ENCODE measurements around the gene INTS11. TPM values are rescaled to one million over a fixed set of nuclear protein-coding genes. Genes with fewer than 3 reads are reported as not detected.

INTS11 gene
- total and polyA plus RNA-seq, 9 of the 15 experiments (the other 6 are each of a cell fraction or from before 2014, with no cell fraction given): 3.6 to 183 (median 110) TPM

GRCh38 chr1:1344655-1345361, 20.3 kb upstream of the INTS11 start (continued):
- TF ChIP-seq MIER1 (IDR thresholded peaks at IDR 0.05; ENCODE audit: low read depth) (no peak), GTF2B (IDR thresholded peaks at IDR 0.05; ENCODE audit: extremely low read depth, insufficient read length) (no peak), ETV1 (tag; conservative IDR thresholded peaks at IDR 0.05; ENCODE audit: low read depth) (no peak), GTF2A2 (tag; IDR thresholded peaks at IDR 0.05) (no peak), SIN3A (IDR thresholded peaks at IDR 0.05; ENCODE audit: borderline replicate concordance in 2 of 2, control insufficient read depth in 1 of 2, low read depth in 2 of 2, low read length in 2 of 2) (no peak), CBX5 (IDR thresholded peaks at IDR 0.05; ENCODE audit: borderline replicate concordance, low read depth) (no peak), ZEB2 (IDR thresholded peaks at IDR 0.05) (peak; percentile 28; the same call in 1 of the 2 replicates)
- TF ChIP-seq, protein P1, sequence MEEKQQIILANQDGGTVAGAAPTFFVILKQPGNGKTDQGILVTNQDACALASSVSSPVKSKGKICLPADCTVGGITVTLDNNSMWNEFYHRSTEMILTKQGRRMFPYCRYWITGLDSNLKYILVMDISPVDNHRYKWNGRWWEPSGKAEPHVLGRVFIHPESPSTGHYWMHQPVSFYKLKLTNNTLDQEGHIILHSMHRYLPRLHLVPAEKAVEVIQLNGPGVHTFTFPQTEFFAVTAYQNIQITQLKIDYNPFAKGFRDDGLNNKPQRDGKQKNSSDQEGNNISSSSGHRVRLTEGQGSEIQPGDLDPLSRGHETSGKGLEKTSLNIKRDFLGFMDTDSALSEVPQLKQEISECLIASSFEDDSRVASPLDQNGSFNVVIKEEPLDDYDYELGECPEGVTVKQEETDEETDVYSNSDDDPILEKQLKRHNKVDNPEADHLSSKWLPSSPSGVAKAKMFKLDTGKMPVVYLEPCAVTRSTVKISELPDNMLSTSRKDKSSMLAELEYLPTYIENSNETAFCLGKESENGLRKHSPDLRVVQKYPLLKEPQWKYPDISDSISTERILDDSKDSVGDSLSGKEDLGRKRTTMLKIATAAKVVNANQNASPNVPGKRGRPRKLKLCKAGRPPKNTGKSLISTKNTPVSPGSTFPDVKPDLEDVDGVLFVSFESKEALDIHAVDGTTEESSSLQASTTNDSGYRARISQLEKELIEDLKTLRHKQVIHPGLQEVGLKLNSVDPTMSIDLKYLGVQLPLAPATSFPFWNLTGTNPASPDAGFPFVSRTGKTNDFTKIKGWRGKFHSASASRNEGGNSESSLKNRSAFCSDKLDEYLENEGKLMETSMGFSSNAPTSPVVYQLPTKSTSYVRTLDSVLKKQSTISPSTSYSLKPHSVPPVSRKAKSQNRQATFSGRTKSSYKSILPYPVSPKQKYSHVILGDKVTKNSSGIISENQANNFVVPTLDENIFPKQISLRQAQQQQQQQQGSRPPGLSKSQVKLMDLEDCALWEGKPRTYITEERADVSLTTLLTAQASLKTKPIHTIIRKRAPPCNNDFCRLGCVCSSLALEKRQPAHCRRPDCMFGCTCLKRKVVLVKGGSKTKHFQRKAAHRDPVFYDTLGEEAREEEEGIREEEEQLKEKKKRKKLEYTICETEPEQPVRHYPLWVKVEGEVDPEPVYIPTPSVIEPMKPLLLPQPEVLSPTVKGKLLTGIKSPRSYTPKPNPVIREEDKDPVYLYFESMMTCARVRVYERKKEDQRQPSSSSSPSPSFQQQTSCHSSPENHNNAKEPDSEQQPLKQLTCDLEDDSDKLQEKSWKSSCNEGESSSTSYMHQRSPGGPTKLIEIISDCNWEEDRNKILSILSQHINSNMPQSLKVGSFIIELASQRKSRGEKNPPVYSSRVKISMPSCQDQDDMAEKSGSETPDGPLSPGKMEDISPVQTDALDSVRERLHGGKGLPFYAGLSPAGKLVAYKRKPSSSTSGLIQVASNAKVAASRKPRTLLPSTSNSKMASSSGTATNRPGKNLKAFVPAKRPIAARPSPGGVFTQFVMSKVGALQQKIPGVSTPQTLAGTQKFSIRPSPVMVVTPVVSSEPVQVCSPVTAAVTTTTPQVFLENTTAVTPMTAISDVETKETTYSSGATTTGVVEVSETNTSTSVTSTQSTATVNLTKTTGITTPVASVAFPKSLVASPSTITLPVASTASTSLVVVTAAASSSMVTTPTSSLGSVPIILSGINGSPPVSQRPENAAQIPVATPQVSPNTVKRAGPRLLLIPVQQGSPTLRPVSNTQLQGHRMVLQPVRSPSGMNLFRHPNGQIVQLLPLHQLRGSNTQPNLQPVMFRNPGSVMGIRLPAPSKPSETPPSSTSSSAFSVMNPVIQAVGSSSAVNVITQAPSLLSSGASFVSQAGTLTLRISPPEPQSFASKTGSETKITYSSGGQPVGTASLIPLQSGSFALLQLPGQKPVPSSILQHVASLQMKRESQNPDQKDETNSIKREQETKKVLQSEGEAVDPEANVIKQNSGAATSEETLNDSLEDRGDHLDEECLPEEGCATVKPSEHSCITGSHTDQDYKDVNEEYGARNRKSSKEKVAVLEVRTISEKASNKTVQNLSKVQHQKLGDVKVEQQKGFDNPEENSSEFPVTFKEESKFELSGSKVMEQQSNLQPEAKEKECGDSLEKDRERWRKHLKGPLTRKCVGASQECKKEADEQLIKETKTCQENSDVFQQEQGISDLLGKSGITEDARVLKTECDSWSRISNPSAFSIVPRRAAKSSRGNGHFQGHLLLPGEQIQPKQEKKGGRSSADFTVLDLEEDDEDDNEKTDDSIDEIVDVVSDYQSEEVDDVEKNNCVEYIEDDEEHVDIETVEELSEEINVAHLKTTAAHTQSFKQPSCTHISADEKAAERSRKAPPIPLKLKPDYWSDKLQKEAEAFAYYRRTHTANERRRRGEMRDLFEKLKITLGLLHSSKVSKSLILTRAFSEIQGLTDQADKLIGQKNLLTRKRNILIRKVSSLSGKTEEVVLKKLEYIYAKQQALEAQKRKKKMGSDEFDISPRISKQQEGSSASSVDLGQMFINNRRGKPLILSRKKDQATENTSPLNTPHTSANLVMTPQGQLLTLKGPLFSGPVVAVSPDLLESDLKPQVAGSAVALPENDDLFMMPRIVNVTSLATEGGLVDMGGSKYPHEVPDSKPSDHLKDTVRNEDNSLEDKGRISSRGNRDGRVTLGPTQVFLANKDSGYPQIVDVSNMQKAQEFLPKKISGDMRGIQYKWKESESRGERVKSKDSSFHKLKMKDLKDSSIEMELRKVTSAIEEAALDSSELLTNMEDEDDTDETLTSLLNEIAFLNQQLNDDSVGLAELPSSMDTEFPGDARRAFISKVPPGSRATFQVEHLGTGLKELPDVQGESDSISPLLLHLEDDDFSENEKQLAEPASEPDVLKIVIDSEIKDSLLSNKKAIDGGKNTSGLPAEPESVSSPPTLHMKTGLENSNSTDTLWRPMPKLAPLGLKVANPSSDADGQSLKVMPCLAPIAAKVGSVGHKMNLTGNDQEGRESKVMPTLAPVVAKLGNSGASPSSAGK (IDR thresholded peaks at IDR 0.05): no peak

Data from K562 (cell line).